Mesendoderm (in vitro differentiated cells): ENCODE results near the gene ATP13A1. TPM values are rescaled to one million over a fixed set of nuclear protein-coding genes. Genes with fewer than 3 reads are reported as not detected.
"Not testable (repeated sequence)": the region's sequence is repeated elsewhere in the genome, so short reads cannot be mapped to it uniquely, and the experiment has no call there.

Experiments used
- DNase-seq: peaks from one replicate; pipeline ENCODE4 v3.0.0; 2013
- H2AK5ac ChIP-seq: 2 replicates; pipeline ENCODE4 v1.6.1; 2013; ENCODE audit warnings: low read length, inconsistent platforms
- H2BK120ac ChIP-seq: 2 replicates; pipeline ENCODE4 v1.6.1; 2013; ENCODE audit warnings: low read depth, mild to moderate bottlenecking, low read length, moderate library complexity, mixed read lengths
- H2BK15ac ChIP-seq: replicated peaks from 2 replicates; pipeline ENCODE4 v1.6.1; 2013; ENCODE audit warnings: low read depth, mild to moderate bottlenecking, moderate library complexity
- H2BK5ac ChIP-seq: 2 replicates; pipeline ENCODE4 v1.6.1; 2013; ENCODE audit warnings: low read length, inconsistent platforms
- H3K18ac ChIP-seq: 2 replicates; pipeline ENCODE4 v1.6.1; 2013; ENCODE audit warnings: mild to moderate bottlenecking, low read length, mixed read lengths
- H3K23ac ChIP-seq: one replicate; pipeline ENCODE4 v1.6.1; 2013; ENCODE audit warnings: low read length
- H3K27ac ChIP-seq: 2 replicates; pipeline ENCODE4 v1.5.1; 2013; ENCODE audit warnings: low read depth, mild to moderate bottlenecking, inconsistent platforms, low read length, moderate library complexity
- H3K27me3 ChIP-seq: 2 replicates; pipeline ENCODE4 v1.6.1; 2013; ENCODE audit warnings: low read length, control low read depth, mild to moderate bottlenecking, inconsistent platforms; ENCODE audit not compliant: insufficient read depth, poor library complexity
- H3K36me3 ChIP-seq: 2 replicates; pipeline ENCODE4 v1.6.1; 2013; ENCODE audit warnings: low read length, inconsistent platforms; ENCODE audit not compliant: control insufficient read depth, insufficient read depth
- H3K4ac ChIP-seq: one replicate; pipeline ENCODE4 v1.6.1; 2013; ENCODE audit warnings: low read depth, mild to moderate bottlenecking, low read length, moderate library complexity
- H3K4me1 ChIP-seq: 2 replicates; pipeline ENCODE4 v1.6.1; 2013; ENCODE audit warnings: low read depth, low read length, inconsistent platforms; ENCODE audit not compliant: control insufficient read depth
- H3K4me2 ChIP-seq: 2 replicates; pipeline ENCODE4 v1.6.1; 2013; ENCODE audit warnings: low read length
- H3K4me3 ChIP-seq: 2 replicates; pipeline ENCODE4 v1.5.1; 2013; ENCODE audit warnings: mild to moderate bottlenecking, low read length
- H3K56ac ChIP-seq: one replicate; pipeline ENCODE4 v1.6.1; 2013; ENCODE audit warnings: low read length
- H3K79me1 ChIP-seq: 2 replicates; pipeline ENCODE4 v1.6.1; 2013; ENCODE audit warnings: low read length, inconsistent platforms
- H3K79me2 ChIP-seq: 2 replicates; pipeline ENCODE4 v1.6.1; 2013; ENCODE audit warnings: mild to moderate bottlenecking, low read length; ENCODE audit not compliant: control insufficient read depth, insufficient read depth
- H3K9ac ChIP-seq: 2 replicates; pipeline ENCODE4 v1.6.1; 2013; ENCODE audit warnings: low read length, inconsistent platforms
- H4K5ac ChIP-seq: one replicate; pipeline ENCODE4 v1.6.1; 2013; ENCODE audit warnings: low read length
- H4K8ac ChIP-seq: one replicate; pipeline ENCODE4 v1.6.1; 2013; ENCODE audit warnings: low read depth, mild to moderate bottlenecking, control low read depth, low read length, moderate library complexity
- WGBS: extraction: QIAGEN DNeasy Blood & Tissue Kit; methylation state at CpG from one replicate; pipeline ENCODE4 v1.1.7; 2013; ENCODE audit warnings: low lambda C conversion rate, missing lambda C conversion rate; ENCODE audit not compliant: insufficient coverage; ENCODE audit errors: extremely low coverage; 5-methylcytosine and 5-hydroxymethylcytosine counted together
- small RNA-seq: library from polyadenylated mRNA; stranded (forward); fragments of <200 nt; extraction: miRNeasy Mini kit (QIAGEN cat#:217004); gene quantifications from one replicate; pipeline ENCODE3, GENCODE V24; 2013; ENCODE audit not compliant: insufficient read depth

The ATP13A1 gene

GRCh38 chr19:19598728-19599451 is 64.6 kb downstream of the ATP13A1 start:
- not testable (repeated sequence) for H3K27ac ChIP-seq, H2BK120ac ChIP-seq, H4K5ac ChIP-seq, H3K9ac ChIP-seq, H3K79me2 ChIP-seq, H2BK15ac ChIP-seq, H2AK5ac ChIP-seq, H3K79me1 ChIP-seq, H3K4me3 ChIP-seq, H3K4me2 ChIP-seq, DNase-seq, H3K56ac ChIP-seq, H3K27me3 ChIP-seq, H3K4ac ChIP-seq, H3K36me3 ChIP-seq, H3K18ac ChIP-seq, H2BK5ac ChIP-seq, H3K23ac ChIP-seq, H3K4me1 ChIP-seq, H4K8ac ChIP-seq
- no CpG with 5 or more reads among the region's 20 CpGs for WGBS

- H3K4me3 ChIP-seq = no peak overlapping the region
- no peak overlapping the region for H3K56ac ChIP-seq
- H3K23ac ChIP-seq = no peak overlapping the region
- H3K18ac ChIP-seq = no peak overlapping the region
- no peak overlapping the region for H2BK15ac ChIP-seq
- no peak overlapping the region for H2BK120ac ChIP-seq
- H4K5ac ChIP-seq = no peak overlapping the region
- H2AK5ac ChIP-seq = no peak overlapping the region
- H3K27ac ChIP-seq = no peak overlapping the region
- no peak overlapping the region for H3K4me2 ChIP-seq
- no peak overlapping the region for H2BK5ac ChIP-seq
- DNase-seq = no peak
- no peak overlapping the region for H4K8ac ChIP-seq
- H3K36me3 ChIP-seq = no peaks in the 10 kb centered on the region
- no peaks in the 10 kb centered on the region for H3K4me1 ChIP-seq
- no peaks in the 10 kb centered on the region for H3K79me2 ChIP-seq
- no peak overlapping the region for H3K9ac ChIP-seq
- no peaks in the 10 kb centered on the region for H3K79me1 ChIP-seq
- H3K4ac ChIP-seq = no peak overlapping the region
- no peaks in the 10 kb centered on the region for H3K27me3 ChIP-seq
- WGBS = no CpG with 5 or more reads among the region's 8 CpGs
Observed at GRCh38 chr19:19597809-19598306, 65.6 kb downstream of the ATP13A1 start.

Small RNA genes lying within 50 kb of the gene (small RNA-seq; reads per million reads assigned to genes)
- not detected for gene AC011458.2
